Stimulated activated CD8-positive, alpha-beta memory T cell treated with anti-CD3 and anti-CD28 coated beads, Interleukin-7, amount 100 ng/mL, for 48 hours (primary cell): Measurements from ENCODE around the gene ZBTB20.

Source experiments
- DNase-seq, 2 donors: peaks; one replicate each; pipeline ENCODE4 v3.0.0-alpha.2; 2020; ENCODE audit warnings: low read depth in 1 of 2; ENCODE audit errors: extremely low read depth in 1 of 2

The ZBTB20 gene

GRCh38 chr3:115038817-115039216 lies 108.3 kb downstream of the ZBTB20 start:
- DNase-seq, result no peak

GRCh38 chr3:115022835-115023398 lies 124.2 kb downstream of the ZBTB20 start:
- no peak for DNase-seq

- DNase-seq, result no peak
Measured at GRCh38 chr3:115022199-115022598, 124.9 kb downstream of the ZBTB20 start.

- DNase-seq, result no peak
Measured at GRCh38 chr3:115021061-115021460, 126.0 kb downstream of the ZBTB20 start.

- DNase-seq, result no peak
Measured at GRCh38 chr3:115019900-115020299, 127.2 kb downstream of the ZBTB20 start.

GRCh38 chr3:115018694-115019093 lies 128.4 kb downstream of the ZBTB20 start:
- no peak for DNase-seq

- no peak for DNase-seq
Measured at GRCh38 chr3:115007966-115008365, 139.1 kb downstream of the ZBTB20 start.

GRCh38 chr3:115004201-115005140 lies 142.6 kb downstream of the ZBTB20 start:
- DNase-seq, result no peak

GRCh38 chr3:114998971-114999579 lies 148.0 kb downstream of the ZBTB20 start:
- no peak for DNase-seq

GRCh38 chr3:114994554-114995341 lies 152.3 kb downstream of the ZBTB20 start:
- DNase-seq, result no peak

GRCh38 chr3:114985776-114986175 lies 161.3 kb downstream of the ZBTB20 start:
- no peak for DNase-seq

GRCh38 chr3:114983248-114983647 lies 163.8 kb downstream of the ZBTB20 start:
- no peak for DNase-seq

GRCh38 chr3:114974387-114974786 lies 172.7 kb downstream of the ZBTB20 start:
- DNase-seq, result no peak

- no peak for DNase-seq
Measured at GRCh38 chr3:114973536-114973935, 173.6 kb downstream of the ZBTB20 start.

GRCh38 chr3:114967168-114967567 lies 179.9 kb downstream of the ZBTB20 start:
- no peak for DNase-seq

GRCh38 chr3:114962189-114962588 lies 184.9 kb downstream of the ZBTB20 start:
- no peak for DNase-seq

GRCh38 chr3:114958930-114959329 lies 188.2 kb downstream of the ZBTB20 start:
- DNase-seq, result no peak

- no peak for DNase-seq
Measured at GRCh38 chr3:114953800-114954199, 193.3 kb downstream of the ZBTB20 start.

GRCh38 chr3:114953215-114953799 lies 193.8 kb downstream of the ZBTB20 start:
- DNase-seq, result no peak

GRCh38 chr3:114942773-114943172 lies 204.3 kb downstream of the ZBTB20 start:
- DNase-seq, result no peak
